GM12874 (cell line): ENCODE results near the gene IFITM1.

ENCODE experiments used
- CTCF ChIP-seq: IDR thresholded peaks from 2 replicates; pipeline ENCODE4 v1.5.1; 2011; ENCODE audit warnings: low read depth, mild to moderate bottlenecking, control low read depth, low read length, moderate library complexity; ENCODE audit not compliant: insufficient read depth

Gene IFITM1

GRCh38 chr11:328012-328411 is 14.2 kb downstream of the IFITM1 start:
- TF ChIP-seq CTCF: no peak

DNA sequence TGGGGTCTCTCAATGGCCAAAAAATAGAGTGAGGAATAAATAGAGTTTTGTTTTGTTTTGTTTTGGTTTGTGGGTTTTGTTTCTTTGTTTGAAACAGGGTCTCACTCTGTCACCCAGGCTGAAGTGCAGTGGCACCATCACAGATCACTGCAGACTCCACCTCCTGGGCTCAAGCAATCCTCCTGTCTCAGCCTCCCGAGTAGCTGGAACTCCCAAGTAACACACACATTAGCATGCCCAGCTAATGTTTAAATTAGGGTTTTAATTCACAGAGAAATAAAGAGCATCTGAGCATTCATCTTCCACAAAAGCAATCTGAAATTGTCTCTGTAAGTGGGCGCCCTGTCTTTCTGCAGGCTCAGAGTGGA is 16.0 kb downstream of the IFITM1 start:
- no peak for TF ChIP-seq CTCF

DNA sequence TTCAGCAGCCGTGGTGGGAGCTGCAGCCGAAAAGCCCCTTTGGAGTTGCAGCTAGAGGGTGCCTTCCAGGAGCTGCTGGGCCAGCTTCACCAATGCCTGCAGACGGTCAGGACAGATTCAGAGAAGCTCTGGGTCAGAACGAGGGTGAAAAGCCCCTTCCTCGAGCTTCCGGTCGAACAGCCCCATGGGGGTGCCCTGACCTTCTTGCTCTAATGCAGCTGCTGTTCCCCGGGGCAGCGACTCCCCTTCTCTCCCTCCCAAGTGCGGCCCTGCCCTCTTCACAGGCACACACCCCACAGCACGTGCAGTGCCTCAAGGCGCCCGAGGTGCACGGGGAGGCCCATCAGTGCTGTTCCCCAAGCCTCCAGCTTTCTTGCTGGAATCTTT is 16.5 kb downstream of the IFITM1 start:
- TF ChIP-seq CTCF: no peak

- no peak for TF ChIP-seq CTCF
Measured at GRCh38 chr11:330694-331357, 17.0 kb downstream of the IFITM1 start.

DNA sequence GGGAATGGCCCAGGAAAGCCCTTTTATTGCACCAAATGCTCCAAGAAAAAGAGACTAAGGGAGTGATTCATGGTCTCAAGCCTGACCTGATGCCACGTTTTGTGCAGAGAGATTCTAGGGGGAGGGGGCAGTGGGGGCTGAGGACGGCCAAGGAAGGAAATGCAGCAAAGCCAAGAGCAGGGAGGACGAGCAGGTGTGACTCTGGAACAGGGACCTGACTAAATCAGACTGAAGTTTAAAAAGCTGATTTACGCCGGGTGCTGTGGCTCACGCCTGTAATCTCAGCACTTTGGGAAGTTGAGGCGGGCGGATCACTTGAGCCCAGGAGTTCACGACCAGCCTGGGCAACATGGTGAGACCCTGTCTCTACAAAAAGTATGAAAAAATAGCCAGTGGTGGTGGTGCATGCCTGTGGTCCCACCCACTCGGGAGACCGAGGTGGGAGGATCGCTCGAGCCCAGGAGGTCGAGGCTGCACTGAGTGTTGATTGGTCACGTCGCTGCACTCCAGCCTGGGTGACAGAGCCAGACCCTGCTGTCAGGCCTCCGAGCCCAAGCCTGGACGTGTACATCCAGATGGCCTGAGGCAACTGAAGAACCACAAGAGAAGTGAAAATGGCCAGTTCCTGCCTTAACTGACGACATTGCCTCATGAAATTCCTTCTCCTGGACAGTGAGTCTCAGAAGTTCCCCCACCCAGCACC is 17.7 kb downstream of the IFITM1 start:
- no peak for TF ChIP-seq CTCF

- no peak for TF ChIP-seq CTCF
Measured at GRCh38 chr11:332651-333480, 19.0 kb downstream of the IFITM1 start.

DNA sequence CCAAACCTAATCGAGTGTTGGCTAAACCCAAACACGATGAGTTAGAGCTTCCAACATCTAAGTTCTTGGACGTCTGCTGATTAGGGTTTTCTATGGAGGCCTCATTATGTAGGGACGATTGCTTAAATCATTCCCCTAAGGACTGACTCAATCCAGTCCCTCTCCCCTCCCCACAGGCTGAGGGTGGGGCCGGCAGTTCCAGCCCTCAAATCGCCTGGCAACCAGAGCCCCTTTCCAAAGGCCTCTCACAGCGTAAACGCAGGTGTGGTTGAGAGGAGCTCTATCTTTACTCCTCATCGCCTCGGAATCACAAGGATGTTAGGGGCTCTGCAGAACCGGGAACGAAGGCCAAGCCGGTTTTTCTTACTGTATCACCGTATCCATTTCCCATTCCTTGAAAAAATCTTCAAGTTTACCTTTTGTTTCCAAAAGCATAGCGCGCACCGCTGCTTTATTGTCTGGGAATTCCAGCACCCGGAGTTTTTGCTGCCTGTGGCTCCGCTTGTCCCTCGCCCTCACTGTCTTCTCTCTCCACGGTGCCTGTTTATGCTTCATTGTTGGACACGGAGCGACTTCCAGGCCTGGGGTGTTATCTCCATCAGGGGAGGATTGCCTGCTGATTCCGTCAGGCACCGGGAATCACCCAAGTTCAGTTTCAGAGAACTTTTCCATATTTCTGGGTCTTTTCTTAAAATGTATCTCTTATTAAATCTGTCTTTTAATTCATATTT is 20.6 kb downstream of the IFITM1 start:
- no peak for TF ChIP-seq CTCF
